B cell (primary cell): ENCODE measurements around the gene RUNDC3A. TPM values are rescaled to one million over a fixed set of nuclear protein-coding genes. Genes with fewer than 3 reads are reported as not detected.

Source experiments
- ATAC-seq: fragments of 200-7000 bp; cut with Tn5 transposase; one replicate; pipeline ENCODE4 v1.10.0; 2021; ENCODE audit warnings: low read depth, mild to moderate bottlenecking, moderate number of reproducible peaks, moderate library complexity
- CTCF ChIA-PET: fragments of 350-600 bp; sonication (Branson Sonifier 250); formaldehyde crosslinking; loops from one replicate; lab custom pipeline; 2021; ENCODE audit warnings: antibody characterized with exemption, inconsistent platforms; lab: Charles Lee
- POLR2A ChIA-PET: fragments of 350-600 bp; sonication (Branson Sonifier 250); formaldehyde crosslinking; loops from one replicate; lab custom pipeline; 2021; ENCODE audit warnings: antibody characterized with exemption; lab: Charles Lee
- DNase-seq: peaks from one replicate; pipeline ENCODE4 v3.0.0; 2013
- H2AFZ ChIP-seq: 2 replicates; pipeline ENCODE4 v1.6.1; 2012; ENCODE audit warnings: mild to moderate bottlenecking, low read depth, low read length; ENCODE audit not compliant: insufficient read depth, poor library complexity, severe bottlenecking
- H3K27ac ChIP-seq, 2 donors: 1 replicate in 1 of 2; 2 replicates in 1 of 2; pipeline ENCODE4 v1.5.1; 2012 to 2013; ENCODE audit warnings: low read length in 2 of 2, mild to moderate bottlenecking in 2 of 2, moderate library complexity in 1 of 2
- H3K27me3 ChIP-seq, 4 experiments: fragments of 200-600 bp in 1 of 4; sonication (generic) in 1 of 4; replicated peaks in 1 of 4; 1 replicate in 2 of 4; 2 replicates in 2 of 4; pipeline versions ENCODE4 v1.6.1 to v1.7.0; 2013 to 2016; ENCODE audit warnings: low read length in 3 of 4, mild to moderate bottlenecking in 2 of 4, mixed read lengths in 1 of 4, moderate library complexity in 1 of 4; ENCODE audit not compliant: insufficient read depth in 4 of 4, control insufficient read depth in 3 of 4; ENCODE audit errors: control extremely low read depth in 1 of 4
- H3K36me3 ChIP-seq, 2 experiments: replicated peaks in 1 of 2; 1 replicate in 1 of 2; 2 replicates in 1 of 2; pipeline versions ENCODE4 v1.6.1 to v1.7.1; 2013; ENCODE audit warnings: low read length in 1 of 2; ENCODE audit not compliant: insufficient read depth in 2 of 2, control insufficient read depth in 1 of 2; ENCODE audit errors: control extremely low read depth in 1 of 2, extremely low read depth in 1 of 2
- H3K4me1 ChIP-seq, 2 donors: fragments of 200-600 bp in 1 of 2; sonication (generic) in 1 of 2; 1 replicate in 1 of 2; 2 replicates in 1 of 2; pipeline versions ENCODE4 v1.5.1 to v1.6.1; 2013 to 2017; ENCODE audit warnings: low read length in 2 of 2; ENCODE audit not compliant: control insufficient read depth in 2 of 2, insufficient read depth in 2 of 2
- H3K4me2 ChIP-seq: replicated peaks from 2 replicates; pipeline ENCODE3; 2012; ENCODE audit warnings: mild to moderate bottlenecking, low read depth, low read length; ENCODE audit not compliant: poor library complexity, severe bottlenecking
- H3K4me3 ChIP-seq, 5 experiments: fragments of 200-600 bp in 1 of 5; sonication (generic) in 1 of 5; 1 replicate in 3 of 5; 2 replicates in 2 of 5; pipeline versions ENCODE4 v1.5.1 to v1.7.0; 2011 to 2016; ENCODE audit warnings: low read length in 4 of 5, mild to moderate bottlenecking in 4 of 5, low read depth in 2 of 5, control low read depth in 1 of 5, moderate library complexity in 1 of 5; ENCODE audit not compliant: insufficient read depth in 1 of 5; ENCODE audit errors: control extremely low read depth in 1 of 5, extremely low read depth in 1 of 5
- H3K79me2 ChIP-seq: fragments of 200-600 bp; sonication (generic); one replicate; pipeline ENCODE4 v1.6.0; 2016; ENCODE audit warnings: low read length; ENCODE audit not compliant: control insufficient read depth, insufficient read depth
- H3K9ac ChIP-seq: fragments of 200-600 bp; sonication (generic); 2 replicates; pipeline ENCODE4 v1.6.1; 2017; ENCODE audit warnings: mild to moderate bottlenecking, low read length, moderate library complexity
- H3K9me3 ChIP-seq, 3 donors: one replicate each; pipeline versions ENCODE4 v1.6.1 to v1.7.1; 2013; ENCODE audit warnings: low read length in 2 of 3; ENCODE audit not compliant: control insufficient read depth in 2 of 3, insufficient read depth in 1 of 3; ENCODE audit errors: control extremely low read depth in 1 of 3
- H4K20me1 ChIP-seq: 2 replicates; pipeline ENCODE4 v1.6.0; 2012; ENCODE audit warnings: mild to moderate bottlenecking, low read length; ENCODE audit not compliant: insufficient read depth, control insufficient read depth, poor library complexity, severe bottlenecking
- H3K27ac Mint-ChIP-seq: one replicate; pipeline ENCODE4 v1.8.0; 2021; ENCODE audit warnings: mixed read lengths
- H3K27me3 Mint-ChIP-seq: one replicate; pipeline ENCODE4 v1.8.0; 2021; ENCODE audit warnings: mixed read lengths
- H3K4me1 Mint-ChIP-seq: one replicate; pipeline ENCODE4 v1.8.0; 2021; ENCODE audit warnings: mixed read lengths
- H3K4me3 Mint-ChIP-seq: one replicate; pipeline ENCODE4 v1.8.0; 2021; ENCODE audit warnings: mixed read lengths
- H3K9me3 Mint-ChIP-seq: one replicate; pipeline ENCODE4 v1.8.0; 2022; ENCODE audit warnings: mixed read lengths; ENCODE audit not compliant: insufficient read depth
- EZH2 ChIP-seq: IDR thresholded peaks from 2 replicates; pipeline ENCODE4 v1.6.1; 2012; ENCODE audit warnings: borderline replicate concordance, low read depth, mild to moderate bottlenecking, moderate library complexity, low read length; ENCODE audit not compliant: insufficient read depth, poor library complexity, severe bottlenecking
- WGBS: methylation state at CpG from one replicate; pipeline ENCODE4 v1.1.5; 2013; ENCODE audit warnings: missing lambda C conversion rate; ENCODE audit not compliant: insufficient coverage; 5-methylcytosine and 5-hydroxymethylcytosine counted together
- intact Hi-C: fragments of 100-400 bp; cut with micrococcal nuclease; formaldehyde crosslinking; loops from one replicate; pipeline ENCODE4 v1.10.0; 2022
- polyA plus RNA-seq: library from polyadenylated mRNA; depleted of rRNA; stranded (reverse); fragments of >200 nt; gene quantifications from 2 replicates; pipeline ENCODE4 v1.2.3, GENCODE V29; 2012
- total RNA-seq, 2 donors: library from RNA; stranded (reverse); fragments of 120-200 nt in 1 of 2; gene quantifications; 1 replicate in 1 of 2; 2 replicates in 1 of 2; pipeline versions ENCODE4 v1.2.3 to v1.2.4, GENCODE V29; 2013 to 2022
- TF ChIP-seq, protein P1 (sequence below): fragments of 200-600 bp; IDR thresholded peaks from one replicate; pipeline ENCODE4 v1.8.0; 2022; ENCODE audit warnings: antibody characterized with exemption, mild to moderate bottlenecking

RUNDC3A gene
- total and polyA plus RNA-seq, 2 donors (not counting 1 experiment from before 2014, with no cell fraction given) = 0.19 TPM; not detected in 1

DNA sequence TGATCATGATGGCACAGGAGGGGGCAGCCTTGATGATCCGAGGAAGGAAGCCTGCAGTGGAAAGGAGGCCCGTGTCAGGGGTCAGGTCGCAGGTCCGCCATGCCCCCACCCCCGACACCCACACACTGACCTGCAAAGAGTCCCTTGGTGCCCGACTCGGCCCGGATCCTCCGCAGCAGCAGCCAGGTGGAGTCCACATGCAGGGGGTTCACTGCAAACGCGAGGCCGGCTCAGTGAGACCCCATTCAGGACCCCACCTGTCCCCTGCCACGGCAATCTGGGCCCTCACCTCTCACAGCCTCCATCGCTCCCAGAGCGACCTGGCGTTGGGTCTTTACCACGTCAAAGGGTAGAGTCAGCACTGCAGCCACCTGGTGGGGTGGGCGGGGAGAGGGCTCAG lies 11.7 kb downstream of the RUNDC3A start:
- peaks cover 0 to 11% (median 0%) of the 10 kb centered on the region in 3 donors for H3K9me3 ChIP-seq
- H3K4me3 ChIP-seq = no peak overlapping the region
- peaks cover 11% of the 10 kb centered on the region for H3K79me2 ChIP-seq
- peaks cover 0 to 32% of the 10 kb centered on the region in 2 experiments for H3K36me3 ChIP-seq
- peaks cover 5% of the 10 kb centered on the region for H3K9me3 Mint-ChIP-seq
- ChIA-PET POLR2A (interaction anchor here (1.3 kb wide), 1 partner anchor 100 kb away, joined by 5 read pairs; no protein-coding TSS in a partner anchor), CTCF (interaction anchor here (0.6 to 7.3 kb wide), 5 partner anchors 34 to 109 kb away, joined by 3 to 38 read pairs (median 4); no protein-coding TSS in a partner anchor)
- intact Hi-C loops = no loop called here
- DNase-seq = no peak
- H3K27me3 ChIP-seq = peaks cover 0 to 25% (median 13%) of the 10 kb centered on the region in 4 experiments
- no peak for TF ChIP-seq EZH2
- TF ChIP-seq, protein P1, sequence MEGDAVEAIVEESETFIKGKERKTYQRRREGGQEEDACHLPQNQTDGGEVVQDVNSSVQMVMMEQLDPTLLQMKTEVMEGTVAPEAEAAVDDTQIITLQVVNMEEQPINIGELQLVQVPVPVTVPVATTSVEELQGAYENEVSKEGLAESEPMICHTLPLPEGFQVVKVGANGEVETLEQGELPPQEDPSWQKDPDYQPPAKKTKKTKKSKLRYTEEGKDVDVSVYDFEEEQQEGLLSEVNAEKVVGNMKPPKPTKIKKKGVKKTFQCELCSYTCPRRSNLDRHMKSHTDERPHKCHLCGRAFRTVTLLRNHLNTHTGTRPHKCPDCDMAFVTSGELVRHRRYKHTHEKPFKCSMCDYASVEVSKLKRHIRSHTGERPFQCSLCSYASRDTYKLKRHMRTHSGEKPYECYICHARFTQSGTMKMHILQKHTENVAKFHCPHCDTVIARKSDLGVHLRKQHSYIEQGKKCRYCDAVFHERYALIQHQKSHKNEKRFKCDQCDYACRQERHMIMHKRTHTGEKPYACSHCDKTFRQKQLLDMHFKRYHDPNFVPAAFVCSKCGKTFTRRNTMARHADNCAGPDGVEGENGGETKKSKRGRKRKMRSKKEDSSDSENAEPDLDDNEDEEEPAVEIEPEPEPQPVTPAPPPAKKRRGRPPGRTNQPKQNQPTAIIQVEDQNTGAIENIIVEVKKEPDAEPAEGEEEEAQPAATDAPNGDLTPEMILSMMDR = no peak
- 94% methylated on average over 17 of the region's 18 CpGs for WGBS
- H3K4me2 ChIP-seq = no peak overlapping the region
- H3K27ac ChIP-seq = no peak overlapping the region
- H3K4me1 ChIP-seq = peaks cover 19 to 26% of the 10 kb centered on the region in 2 donors
- peaks cover 19% of the 10 kb centered on the region for H3K27me3 Mint-ChIP-seq
- H3K9ac ChIP-seq = no peak overlapping the region
- H3K4me3 Mint-ChIP-seq = no peak overlapping the region
- H2AFZ ChIP-seq = no peak overlapping the region
- ATAC-seq = no peak
- H3K4me1 Mint-ChIP-seq = peaks cover 26% of the 10 kb centered on the region
- H3K27ac Mint-ChIP-seq = no peak overlapping the region
- peaks cover 12% of the 10 kb centered on the region for H4K20me1 ChIP-seq

- WGBS = over 99% methylated on average over 11 of the region's 21 CpGs
- Mint-ChIP-seq H3K4me1 (peaks cover 23% of the 10 kb centered on the region), H3K9me3 (peaks cover 5% of the 10 kb centered on the region), H3K27me3 (peaks cover 9% of the 10 kb centered on the region), H3K4me3 (no peak overlapping the region), H3K27ac (no peak overlapping the region)
- intact Hi-C loops = no loop called here
- Histone ChIP-seq H2AFZ (no peak overlapping the region), H3K27me3 (peaks cover 0 to 13% (median 3%) of the 10 kb centered on the region in 4 experiments), H3K4me3 (no peak overlapping the region), H3K27ac (no peak overlapping the region), H3K4me1 (peaks cover 7 to 24% of the 10 kb centered on the region in 2 donors), H3K36me3 (peaks cover 0 to 32% of the 10 kb centered on the region in 2 experiments), H3K9ac (no peak overlapping the region), H3K9me3 (peaks cover 0 to 3% (median 0%) of the 10 kb centered on the region in 3 donors), H3K79me2 (peaks cover 11% of the 10 kb centered on the region), H4K20me1 (peaks cover 12% of the 10 kb centered on the region), H3K4me2 (no peak overlapping the region)
- DNase-seq (no peak), ATAC-seq (no peak)
- no peak for TF ChIP-seq EZH2
- TF ChIP-seq, protein P1 = no peak
- ChIA-PET CTCF (interaction anchor here (0.8 to 2.4 kb wide), 3 partner anchors 24 to 111 kb away, joined by 3 to 8 read pairs (median 7); partner anchors contain the start of gene GRN), POLR2A (no interaction called here)
Observed at GRCh38 chr17:44321246-44322120, 13.1 kb downstream of the RUNDC3A start.
